ENCODE results near the gene TEX13D. TPM values are rescaled to one million over a fixed set of nuclear protein-coding genes. Genes with fewer than 3 reads are reported as not detected.
"Not testable (repeated sequence)": the region's sequence is repeated elsewhere in the genome, so short reads cannot be mapped to it uniquely, and the experiment has no call there.

Gene TEX13D
- total and polyA plus RNA-seq, 3 donors from 2014 or later: 3.3 to 8.2 (median 6.7) TPM

GRCh38 chrX:124307253-124307907 lies 25.1 kb upstream of the TEX13D start:
- no peak overlapping the region for H3K27ac ChIP-seq

GRCh38 chrX:124325732-124326131 lies 6.7 kb upstream of the TEX13D start:
- no peak for DNase-seq
- no peaks in the 10 kb centered on the region for H3K9me3 ChIP-seq
- H3K36me3 ChIP-seq (ENCODE audit: low read depth, missing control alignments): no peaks in the 10 kb centered on the region
- TF ChIP-seq POLR2A (IDR thresholded peaks at IDR 0.05) (no peak), CTCF (IDR thresholded peaks at IDR 0.05) (no peak)
- H3K27me3 ChIP-seq: no peaks in the 10 kb centered on the region
- H3K27ac ChIP-seq: no peak overlapping the region
- intact Hi-C loops (cut with DNase I; ENCODE audit: low total_unique reads): no loop called here
- 81 to 87% methylated on average over 1 of the region's 1 CpG for WGBS, 2 donors
- no peaks in the 10 kb centered on the region for H3K4me1 ChIP-seq
- no peak overlapping the region for H3K4me3 ChIP-seq

More at GRCh38 chrX:124307253-124307907, 25.1 kb upstream of the TEX13D start:
- no peaks in the 10 kb centered on the region for H3K27me3 ChIP-seq
- DNase-seq: no peak
- no peaks in the 10 kb centered on the region for H3K9me3 ChIP-seq
- no peaks in the 10 kb centered on the region for H3K4me1 ChIP-seq
- intact Hi-C loops (cut with DNase I; ENCODE audit: low total_unique reads): no loop called here
- WGBS, 2 donors: 59 to 81% methylated on average over 2 of the region's 2 CpGs
- H3K4me3 ChIP-seq: no peak overlapping the region
- no peak for TF ChIP-seq POLR2A (IDR thresholded peaks at IDR 0.05)
- TF ChIP-seq CTCF (IDR thresholded peaks at IDR 0.05): no peak
- H3K36me3 ChIP-seq (ENCODE audit: low read depth, missing control alignments): no peaks in the 10 kb centered on the region

- 73 to 100% methylated on average over 1 of the region's 1 CpG for WGBS, 2 donors
Measured at GRCh38 chrX:124328765-124329164, 3.7 kb upstream of the TEX13D start.

GRCh38 chrX:124333862-124334261 lies 1.4 kb downstream of the TEX13D start:
- 93 to 94% methylated on average over 3 to 5 of the region's 6 CpGs for WGBS, 2 donors
- H3K4me3 ChIP-seq: no peak overlapping the region
- TF ChIP-seq CTCF (IDR thresholded peaks at IDR 0.05) (no peak), POLR2A (IDR thresholded peaks at IDR 0.05) (no peak)

More at GRCh38 chrX:124328765-124329164, 3.7 kb upstream of the TEX13D start:
- Histone ChIP-seq H3K27me3 (no peaks in the 10 kb centered on the region), H3K36me3 (ENCODE audit: low read depth, missing control alignments) (no peaks in the 10 kb centered on the region), H3K9me3 (no peaks in the 10 kb centered on the region), H3K4me3 (no peak overlapping the region), H3K4me1 (no peaks in the 10 kb centered on the region), H3K27ac (no peak overlapping the region)
- DNase-seq: no peak
- TF ChIP-seq POLR2A (IDR thresholded peaks at IDR 0.05) (no peak), CTCF (IDR thresholded peaks at IDR 0.05) (no peak)
- intact Hi-C loops (cut with DNase I; ENCODE audit: low total_unique reads): no loop called here

GRCh38 chrX:124334555-124334954 lies 2.1 kb downstream of the TEX13D start:
- H3K36me3 ChIP-seq (ENCODE audit: low read depth, missing control alignments); H3K27ac ChIP-seq; H3K4me3 ChIP-seq; H3K27me3 ChIP-seq; intact Hi-C loops (cut with DNase I; ENCODE audit: low total_unique reads); H3K4me1 ChIP-seq; DNase-seq; H3K9me3 ChIP-seq: not testable (repeated sequence)
- WGBS, 2 donors: 60 to 100% methylated on average over 1 to 2 of the region's 2 CpGs

More at GRCh38 chrX:124333862-124334261, 1.4 kb downstream of the TEX13D start:
- Histone ChIP-seq H3K9me3 (no peaks in the 10 kb centered on the region), H3K27ac (no peak overlapping the region), H3K27me3 (no peaks in the 10 kb centered on the region), H3K4me1 (no peaks in the 10 kb centered on the region), H3K36me3 (ENCODE audit: low read depth, missing control alignments) (no peaks in the 10 kb centered on the region)
- no peak for DNase-seq
- intact Hi-C loops (cut with DNase I; ENCODE audit: low total_unique reads): no loop called here

Measured in testis (tissue), 3 donors.